ENCODE results near the gene PHF23. TPM values are rescaled to one million over a fixed set of nuclear protein-coding genes. Genes with fewer than 3 reads are reported as not detected.
A peak's percentile ranks its signal among the peaks of the same experiment; 100 is the strongest.

The PHF23 gene
- total RNA-seq, 1 experiment from 2014 or later, result 110 TPM

DNA sequence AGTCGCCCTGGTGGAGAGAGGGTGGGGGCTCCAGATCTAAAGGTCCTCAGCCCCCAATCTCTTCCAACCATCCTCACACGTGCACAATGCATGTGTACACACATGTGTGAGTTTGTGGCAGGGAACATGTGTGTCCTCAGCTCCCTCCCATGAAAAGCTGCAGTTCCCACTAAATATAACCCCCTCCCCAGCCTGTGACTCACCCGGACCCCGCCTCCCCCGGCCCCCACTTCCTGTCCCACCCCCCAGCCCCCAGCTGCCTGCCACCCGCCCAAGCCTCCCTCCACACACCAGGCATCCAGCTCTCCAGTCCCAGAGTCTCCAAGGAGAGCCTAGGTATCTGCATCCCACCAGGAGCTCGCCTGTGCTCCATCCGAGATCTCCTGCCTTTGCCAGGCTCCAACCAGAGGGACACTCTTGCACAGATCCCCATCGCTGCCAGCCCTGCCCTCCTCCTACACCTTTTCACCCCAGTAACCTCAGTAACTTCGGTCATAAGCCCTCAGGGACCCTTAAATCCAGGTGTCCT, 23.5 kb downstream of the PHF23 start:
- H2BK5ac ChIP-seq (ENCODE audit: insufficient read length, low read length), result no peak overlapping the region
- no peak overlapping the region for H3K18ac ChIP-seq (ENCODE audit: insufficient read length, low read depth, low read length)
- H3K14ac ChIP-seq (ENCODE audit: insufficient read depth, low read length), result no peak overlapping the region
- no peak overlapping the region for H4K91ac ChIP-seq (ENCODE audit: insufficient read length, low read depth, low read length)
- no peak overlapping the region for H4K5ac ChIP-seq (ENCODE audit: insufficient read length, low read depth, low read length)
- no peak overlapping the region for H4K8ac ChIP-seq (replicated peaks; ENCODE audit: insufficient read length, low read depth, low read length)
- H3K27me3 Mint-ChIP-seq (ENCODE audit: low read depth), result no peaks in the 10 kb centered on the region; the same call in none of the 2 replicates
- H3K27ac ChIP-seq (ENCODE audit: insufficient read length, low read depth, low read length), result no peak overlapping the region
- H3K27ac Mint-ChIP-seq, result peak overlapping the region; percentile 71 to 97 (median 96); a peak in 6 of 7 replicates
- no peaks in the 10 kb centered on the region for H4K20me1 ChIP-seq (ENCODE audit: control insufficient read depth, insufficient read depth, insufficient read length)
- no peak overlapping the region for H2BK15ac ChIP-seq (ENCODE audit: low read depth, low read length)
- H3K36me3 Mint-ChIP-seq (ENCODE audit: insufficient read depth in 1 of 3, low read depth in 3 of 3), result peaks cover 0 to 5% (median 3%) of the 10 kb centered on the region in 3 experiments; a peak in 4 of 7 replicates
- H3T11ph ChIP-seq (ENCODE audit: low read length), result no peak overlapping the region
- H3K4ac ChIP-seq (ENCODE audit: low read depth, low read length), result no peak overlapping the region
- no peak overlapping the region for H2AK5ac ChIP-seq (ENCODE audit: insufficient read length, low read length)
- H2AFZ ChIP-seq (ENCODE audit: low read length), result no peak overlapping the region
- peaks cover 28% of the 10 kb centered on the region for H3K23me2 ChIP-seq (ENCODE audit: insufficient read length, low read depth, low read length, poor library complexity, severe bottlenecking)
- peaks cover 63 to 67% of the 10 kb centered on the region in 2 experiments for H3K4me1 Mint-ChIP-seq
- H3K9me3 ChIP-seq (ENCODE audit: control insufficient read depth, low read depth, low read length), result no peaks in the 10 kb centered on the region
- H3K79me1 ChIP-seq (ENCODE audit: insufficient read depth, low read depth, low read length, poor library complexity, severe bottlenecking), result peaks cover 2% of the 10 kb centered on the region
- H3K27me3 ChIP-seq (ENCODE audit: insufficient read depth, low read length), result no peaks in the 10 kb centered on the region
- no peaks in the 10 kb centered on the region for H3K9me3 Mint-ChIP-seq
- no peak overlapping the region for H3K56ac ChIP-seq (ENCODE audit: insufficient read length, low read depth, low read length)
- H3K9ac ChIP-seq (ENCODE audit: extremely low read depth, insufficient read length, low read length), result peak overlapping the region; percentile 20
- WGBS (ENCODE audit: extremely low coverage, insufficient read length, low lambda C conversion rate), result no CpG with 5 or more reads among the region's 10 CpGs
- TF ChIP-seq, protein P1, sequence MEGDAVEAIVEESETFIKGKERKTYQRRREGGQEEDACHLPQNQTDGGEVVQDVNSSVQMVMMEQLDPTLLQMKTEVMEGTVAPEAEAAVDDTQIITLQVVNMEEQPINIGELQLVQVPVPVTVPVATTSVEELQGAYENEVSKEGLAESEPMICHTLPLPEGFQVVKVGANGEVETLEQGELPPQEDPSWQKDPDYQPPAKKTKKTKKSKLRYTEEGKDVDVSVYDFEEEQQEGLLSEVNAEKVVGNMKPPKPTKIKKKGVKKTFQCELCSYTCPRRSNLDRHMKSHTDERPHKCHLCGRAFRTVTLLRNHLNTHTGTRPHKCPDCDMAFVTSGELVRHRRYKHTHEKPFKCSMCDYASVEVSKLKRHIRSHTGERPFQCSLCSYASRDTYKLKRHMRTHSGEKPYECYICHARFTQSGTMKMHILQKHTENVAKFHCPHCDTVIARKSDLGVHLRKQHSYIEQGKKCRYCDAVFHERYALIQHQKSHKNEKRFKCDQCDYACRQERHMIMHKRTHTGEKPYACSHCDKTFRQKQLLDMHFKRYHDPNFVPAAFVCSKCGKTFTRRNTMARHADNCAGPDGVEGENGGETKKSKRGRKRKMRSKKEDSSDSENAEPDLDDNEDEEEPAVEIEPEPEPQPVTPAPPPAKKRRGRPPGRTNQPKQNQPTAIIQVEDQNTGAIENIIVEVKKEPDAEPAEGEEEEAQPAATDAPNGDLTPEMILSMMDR (conservative IDR thresholded peaks at IDR 0.05), result no peak
- peak; percentile 73 for DNase-seq
- no peak overlapping the region for H2BK12ac ChIP-seq (ENCODE audit: insufficient read length, low read depth, low read length)
- peaks cover 3% of the 10 kb centered on the region; the same call in 1 of the 2 replicates for H3K79me2 ChIP-seq (ENCODE audit: insufficient read depth, low read length)
- no peak overlapping the region for H2BK20ac ChIP-seq (ENCODE audit: low read depth, low read length, poor library complexity, severe bottlenecking)
- peak overlapping the region; percentile 87 for H3K4me2 ChIP-seq (ENCODE audit: insufficient read depth, insufficient read length, low read length)
- no peak overlapping the region for H2BK120ac ChIP-seq (ENCODE audit: low read depth, low read length, poor library complexity, severe bottlenecking)
- H3K4me1 ChIP-seq (ENCODE audit: insufficient read depth, low read length), result peaks cover 3% of the 10 kb centered on the region; the same call in 1 of the 2 replicates
- peak overlapping the region; percentile 72 to 91 for H3K4me3 Mint-ChIP-seq
- H3K23ac ChIP-seq (ENCODE audit: insufficient read length, low read depth, low read length), result no peak overlapping the region
